CD14-positive monocyte (primary cell): ENCODE measurements around the gene TPGS1. TPM values are rescaled to one million over a fixed set of nuclear protein-coding genes. Genes with fewer than 3 reads are reported as not detected.

ENCODE experiments used
- DNase-seq, 3 donors: peaks; one replicate each; pipeline ENCODE4 v3.0.0-alpha.2; 2011 to 2022
- H2AFZ ChIP-seq: 2 replicates; pipeline ENCODE4 v1.6.0; 2012; ENCODE audit warnings: mild to moderate bottlenecking, low read depth, low read length, inconsistent platforms; ENCODE audit not compliant: insufficient read depth, poor library complexity, severe bottlenecking
- H3K27ac ChIP-seq, 2 donors: 1 replicate in 1 of 2; 2 replicates in 1 of 2; pipeline ENCODE4 v1.5.1; 2012 to 2013; ENCODE audit warnings: low read length in 2 of 2, control low read depth in 1 of 2, inconsistent platforms in 1 of 2, low read depth in 1 of 2, mild to moderate bottlenecking in 1 of 2
- H3K27me3 ChIP-seq, 2 donors: one replicate each; pipeline versions ENCODE4 v1.6.0 to v1.6.1; 2011 to 2013; ENCODE audit warnings: low read length in 2 of 2; ENCODE audit not compliant: control insufficient read depth in 2 of 2, insufficient read depth in 2 of 2
- H3K36me3 ChIP-seq, 2 donors: replicated peaks in 1 of 2; 1 replicate in 1 of 2; 2 replicates in 1 of 2; pipeline versions ENCODE4 v1.5.1 to v1.6.1; 2012 to 2013; ENCODE audit warnings: low read length in 2 of 2, control low read depth in 1 of 2, inconsistent platforms in 1 of 2, mild to moderate bottlenecking in 1 of 2; ENCODE audit not compliant: insufficient read depth in 2 of 2, control insufficient read depth in 1 of 2
- H3K4me1 ChIP-seq, 2 donors: 1 replicate in 1 of 2; 2 replicates in 1 of 2; pipeline versions ENCODE4 v1.5.1 to v1.6.1; 2012 to 2013; ENCODE audit warnings: low read length in 2 of 2, control low read depth in 1 of 2, inconsistent platforms in 1 of 2, mild to moderate bottlenecking in 1 of 2, moderate library complexity in 1 of 2; ENCODE audit not compliant: insufficient read depth in 2 of 2, control insufficient read depth in 1 of 2
- H3K4me2 ChIP-seq: replicated peaks from 2 replicates; pipeline ENCODE3; 2012; ENCODE audit warnings: low read length, moderate library complexity, mild to moderate bottlenecking; ENCODE audit not compliant: poor library complexity, severe bottlenecking; ENCODE audit errors: extremely low read depth
- H3K4me3 ChIP-seq, 3 experiments: fragments of 200-600 bp in 1 of 3; sonication (generic) in 1 of 3; replicated peaks in 1 of 3; 1 replicate in 2 of 3; 2 replicates in 1 of 3; pipeline ENCODE4 v1.5.1; 2011 to 2013; ENCODE audit warnings: low read length in 3 of 3, mild to moderate bottlenecking in 3 of 3, control low read depth in 2 of 3, low read depth in 2 of 3, inconsistent platforms in 1 of 3, moderate library complexity in 1 of 3
- H3K79me2 ChIP-seq: 2 replicates; pipeline ENCODE4 v1.6.0; 2012; ENCODE audit warnings: mild to moderate bottlenecking, control low read depth, inconsistent platforms, low read length, moderate library complexity; ENCODE audit not compliant: insufficient read depth
- H3K9ac ChIP-seq: 2 replicates; pipeline ENCODE4 v1.6.0; 2017; ENCODE audit warnings: low read length, mild to moderate bottlenecking; ENCODE audit not compliant: insufficient read depth, poor library complexity, severe bottlenecking
- H3K9me3 ChIP-seq, 2 donors: replicated peaks in 1 of 2; 1 replicate in 1 of 2; 2 replicates in 1 of 2; pipeline versions ENCODE4 v1.5.1 to v1.6.1; 2012 to 2013; ENCODE audit warnings: low read length in 2 of 2, control low read depth in 1 of 2; ENCODE audit not compliant: control insufficient read depth in 1 of 2, insufficient read depth in 1 of 2
- H4K20me1 ChIP-seq: 2 replicates; pipeline ENCODE4 v1.6.0; 2012; ENCODE audit warnings: mild to moderate bottlenecking, low read length, control low read depth, moderate library complexity; ENCODE audit not compliant: insufficient read depth
- H3K27ac Mint-ChIP-seq, 7 donors: one replicate each; pipeline ENCODE4 v1.8.0; 2020; ENCODE audit warnings: mild to moderate bottlenecking in 7 of 7, mixed read lengths in 7 of 7, moderate library complexity in 6 of 7, inconsistent platforms in 2 of 7
- H3K27me3 Mint-ChIP-seq, 3 donors: one replicate each; pipeline ENCODE4 v1.8.0; 2021 to 2022; ENCODE audit warnings: low read depth in 3 of 3, mild to moderate bottlenecking in 3 of 3, mixed read lengths in 3 of 3, moderate library complexity in 3 of 3, inconsistent platforms in 1 of 3
- H3K36me3 Mint-ChIP-seq, 2 donors: one replicate each; pipeline ENCODE4 v1.8.0; 2020; ENCODE audit warnings: mixed read lengths in 2 of 2, inconsistent platforms in 1 of 2, mild to moderate bottlenecking in 1 of 2
- H3K4me1 Mint-ChIP-seq: one replicate; pipeline ENCODE4 v1.8.0; 2020; ENCODE audit warnings: mild to moderate bottlenecking, mixed read lengths
- H3K4me3 Mint-ChIP-seq, 2 donors: one replicate each; pipeline ENCODE4 v1.8.0; 2020; ENCODE audit warnings: mild to moderate bottlenecking in 2 of 2, mixed read lengths in 2 of 2, moderate library complexity in 1 of 2
- H3K9me3 Mint-ChIP-seq, 7 donors: one replicate each; pipeline ENCODE4 v1.8.0; 2020 to 2022; ENCODE audit warnings: mixed read lengths in 7 of 7, mild to moderate bottlenecking in 6 of 7, moderate library complexity in 6 of 7, inconsistent platforms in 2 of 7
- CTCF ChIP-seq: fragments of 200-600 bp; IDR thresholded peaks from one replicate; pipeline ENCODE4 v1.8.0; 2022; ENCODE audit warnings: antibody characterized with exemption, mild to moderate bottlenecking
- WGBS: methylation state at CpG from one replicate; pipeline ENCODE4 v1.1.5; 2013; ENCODE audit warnings: missing lambda C conversion rate; ENCODE audit not compliant: insufficient coverage; 5-methylcytosine and 5-hydroxymethylcytosine counted together
- intact Hi-C, 2 donors: fragments of 100-400 bp; cut with micrococcal nuclease; formaldehyde crosslinking; loops; one replicate each; pipeline versions ENCODE4 v1.15.0 to v1.15.1; 2023
- polyA plus RNA-seq, 3 donors: library from polyadenylated mRNA; depleted of rRNA in 1 of 3; unstranded in 2 of 3; stranded (reverse) in 1 of 3; fragments of 300-500 nt in 2 of 3; fragments of >200 nt in 1 of 3; fragmentation: Illumina TruSeq in 2 of 3; gene quantifications; 1 replicate in 2 of 3; 2 replicates in 1 of 3; pipeline ENCODE4 v1.2.3, GENCODE V29; 2012 to 2021

TPGS1 gene
- polyA plus RNA-seq, 3 donors: 9.2 to 48.1 (median 14.2) TPM

DNA sequence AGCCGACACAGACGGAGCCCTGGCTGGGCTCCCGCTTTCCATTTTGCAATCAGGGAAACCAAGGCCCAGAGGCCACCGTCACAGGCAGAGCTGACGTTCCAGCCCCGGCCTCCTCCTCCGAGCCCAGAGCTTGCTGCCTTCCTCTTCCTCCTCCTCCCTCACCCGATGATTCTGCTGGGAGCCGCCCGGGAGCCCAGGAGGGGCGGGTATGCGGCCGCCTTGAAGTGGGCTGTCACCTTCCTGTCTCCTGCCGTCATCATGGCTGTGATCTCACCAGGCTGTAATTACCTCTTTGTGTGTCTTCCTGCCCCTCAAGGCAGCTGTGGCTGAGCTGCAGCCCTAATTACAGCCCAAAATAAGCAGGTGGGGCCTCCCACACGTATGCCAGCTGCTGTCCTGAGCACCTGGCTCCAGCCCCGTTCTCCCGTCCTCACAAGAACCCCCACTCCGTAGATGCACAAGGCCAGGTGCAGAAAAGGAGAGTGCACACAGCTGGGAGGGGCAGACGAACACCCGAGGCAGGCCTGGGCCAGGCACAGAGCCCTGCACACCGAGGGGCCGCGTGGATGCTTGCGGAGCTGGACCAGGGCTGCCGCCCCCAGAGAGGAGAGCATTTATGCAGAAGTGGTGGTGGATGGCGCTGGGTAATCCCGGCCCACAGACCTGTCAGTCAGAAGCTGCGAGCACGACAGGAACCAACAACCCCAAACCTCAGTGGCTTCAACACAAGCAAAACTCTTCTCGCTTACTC lies 4.0 kb downstream of the TPGS1 start:
- peak overlapping the region; percentile 2 to 72 (median 26) for H3K4me3 ChIP-seq
- TF ChIP-seq CTCF: no peak
- H3K27me3 Mint-ChIP-seq: peaks cover 8 to 17% (median 11%) of the 10 kb centered on the region in 3 donors
- peaks cover 0 to 13% of the 10 kb centered on the region in 2 donors for H3K27me3 ChIP-seq
- H3K36me3 Mint-ChIP-seq: peaks cover 15 to 24% of the 10 kb centered on the region in 2 donors
- H4K20me1 ChIP-seq: peaks cover 25% of the 10 kb centered on the region
- H2AFZ ChIP-seq: peak overlapping the region; percentile 67
- H3K4me1 ChIP-seq: peaks cover 30 to 40% of the 10 kb centered on the region in 2 donors
- H3K4me3 Mint-ChIP-seq: peak overlapping the region; percentile 76 to 86
- peak overlapping the region; percentile 86 to 95 (median 90) for H3K27ac Mint-ChIP-seq
- peaks cover 14% of the 10 kb centered on the region for H3K79me2 ChIP-seq
- peaks cover 26% of the 10 kb centered on the region for H3K4me1 Mint-ChIP-seq
- peak overlapping the region; percentile 79 for H3K4me2 ChIP-seq
- H3K9me3 Mint-ChIP-seq: peaks cover 0 to 3% (median 0%) of the 10 kb centered on the region in 7 donors
- H3K9me3 ChIP-seq: no peaks in the 10 kb centered on the region
- intact Hi-C loops: no loop called here
- DNase-seq: peak; percentile 67 to 84 (median 72)
- peak overlapping the region; percentile 62 for H3K9ac ChIP-seq
- H3K36me3 ChIP-seq: peaks cover 0 to 5% of the 10 kb centered on the region in 2 donors
- 0% methylated on average over 20 of the region's 30 CpGs for WGBS
- peak overlapping the region; percentile 40 to 71 for H3K27ac ChIP-seq

GRCh38 chr19:512547-513365 lies 5.5 kb downstream of the TPGS1 start:
- Histone ChIP-seq H3K9me3 (no peaks in the 10 kb centered on the region), H3K27ac (no peak overlapping the region), H3K4me1 (peaks cover 24 to 33% of the 10 kb centered on the region in 2 donors), H2AFZ (no peak overlapping the region), H3K79me2 (peaks cover 13% of the 10 kb centered on the region), H3K27me3 (peaks cover 0 to 13% of the 10 kb centered on the region in 2 donors), H3K4me3 (no peak overlapping the region), H3K36me3 (peaks cover 0 to 5% of the 10 kb centered on the region in 2 donors), H3K4me2 (no peak overlapping the region), H4K20me1 (peaks cover 29% of the 10 kb centered on the region), H3K9ac (no peak overlapping the region)
- H3K4me1 Mint-ChIP-seq: peaks cover 24% of the 10 kb centered on the region
- H3K9me3 Mint-ChIP-seq: peaks cover 0 to 3% (median 0%) of the 10 kb centered on the region in 7 donors
- TF ChIP-seq CTCF: no peak
- H3K27me3 Mint-ChIP-seq: peaks cover 10 to 25% (median 11%) of the 10 kb centered on the region in 3 donors
- intact Hi-C loops: no loop called here
- no peak overlapping the region for H3K4me3 Mint-ChIP-seq
- H3K36me3 Mint-ChIP-seq: peaks cover 15 to 24% of the 10 kb centered on the region in 2 donors
- 69% methylated on average over 42 of the region's 62 CpGs for WGBS
- H3K27ac Mint-ChIP-seq: peak overlapping the region in 1 of 7 donors; percentile 61
- no peak for DNase-seq
